HepG2 (cell line): Measurements from ENCODE around the gene TRAPPC4. TPM values are rescaled to one million over a fixed set of nuclear protein-coding genes. Genes with fewer than 3 reads are reported as not detected.

ENCODE experiments used
- CCAR2 ChIP-seq: fragments of 200-400 bp; formaldehyde crosslinking; optimal IDR thresholded peaks from 2 replicates; pipeline ENCODE3; 2018; ENCODE audit warnings: low read depth, mild to moderate bottlenecking, low read length, moderate library complexity
- CHD2 ChIP-seq: IDR thresholded peaks from 2 replicates; pipeline ENCODE4 v1.6.1; 2011; ENCODE audit warnings: low read depth, low read length, improper control_type of control experiment
- LCORL ChIP-seq, 2 experiments: fragments of 450-650 bp in 1 of 2; sonication (generic) in 1 of 2; formaldehyde crosslinking in 1 of 2; IDR thresholded peaks; 2 replicates each; pipeline versions ENCODE4 v1.5.0 to v1.6.1; 2017 to 2020; ENCODE audit warnings: antibody characterized with exemption in 1 of 2, missing genetic modification reagents in 1 of 2
- MYC ChIP-seq: sonication (generic); formaldehyde crosslinking; IDR thresholded peaks from 2 replicates; pipeline ENCODE4 v1.9.0; 2021; ENCODE audit warnings: missing genetic modification reagents, borderline replicate concordance
- NCOA2 ChIP-seq: sonication (generic); formaldehyde crosslinking; IDR thresholded peaks from 2 replicates; pipeline ENCODE4 v1.8.0; 2022; ENCODE audit warnings: inconsistent platforms
- PAF1 ChIP-seq: IDR thresholded peaks from 2 replicates; pipeline ENCODE4 v1.6.1; 2016; ENCODE audit warnings: missing genetic modification reagents, missing compliant biosample characterization
- RNF2 ChIP-seq: fragments of 450-650 bp; conservative IDR thresholded peaks from 2 replicates; pipeline ENCODE4 v1.6.1; 2016; ENCODE audit warnings: low read depth
- SP1 ChIP-seq, 2 experiments: fragments of 450-650 bp in 1 of 2; sonication (generic) in 1 of 2; formaldehyde crosslinking in 1 of 2; IDR thresholded peaks; 2 replicates each; pipeline versions ENCODE4 v1.4.0 to v1.6.1; 2016 to 2020; ENCODE audit warnings: missing genetic modification reagents in 1 of 2
- ZIK1 ChIP-seq: sonication (generic); formaldehyde crosslinking; IDR thresholded peaks from 2 replicates; pipeline ENCODE4 v1.5.0; 2020; ENCODE audit warnings: mild to moderate bottlenecking, low read depth, missing genetic modification reagents, borderline replicate concordance
- ZNF17 ChIP-seq: sonication (generic); formaldehyde crosslinking; IDR thresholded peaks from 2 replicates; pipeline ENCODE4 v1.5.0; 2020; ENCODE audit warnings: mild to moderate bottlenecking, missing genetic modification reagents
- ZNF253 ChIP-seq: sonication (generic); formaldehyde crosslinking; IDR thresholded peaks from 2 replicates; pipeline ENCODE4 v1.8.0; 2022; ENCODE audit warnings: mild to moderate bottlenecking, missing genetic modification reagents, borderline replicate concordance
- ZNF343 ChIP-seq: sonication (generic); formaldehyde crosslinking; IDR thresholded peaks from 2 replicates; pipeline ENCODE4 v1.4.0; 2020; ENCODE audit warnings: mild to moderate bottlenecking, missing genetic modification reagents
- ZNF484 ChIP-seq: sonication (generic); formaldehyde crosslinking; IDR thresholded peaks from 2 replicates; pipeline ENCODE4 v1.5.1; 2020; ENCODE audit warnings: mild to moderate bottlenecking, low read depth, missing genetic modification reagents, borderline replicate concordance
- ZNF501 ChIP-seq: sonication (generic); formaldehyde crosslinking; IDR thresholded peaks from 2 replicates; pipeline ENCODE4 v1.5.1; 2020; ENCODE audit warnings: mild to moderate bottlenecking, moderate library complexity, missing genetic modification reagents
- ZNF572 ChIP-seq: sonication (generic); formaldehyde crosslinking; IDR thresholded peaks from 2 replicates; pipeline ENCODE4 v1.5.1; 2020; ENCODE audit warnings: mild to moderate bottlenecking, missing genetic modification reagents
- ZNF614 ChIP-seq: IDR thresholded peaks from 2 replicates; pipeline ENCODE4 v1.6.1; 2018; ENCODE audit warnings: missing biosample characterization, missing genetic modification reagents, inconsistent platforms, borderline replicate concordance
- ZNF616 ChIP-seq: sonication (generic); formaldehyde crosslinking; IDR thresholded peaks from 2 replicates; pipeline ENCODE4 v1.5.0; 2020; ENCODE audit warnings: low read depth, mild to moderate bottlenecking, missing genetic modification reagents
- ZNF775 ChIP-seq: sonication (generic); formaldehyde crosslinking; IDR thresholded peaks from 2 replicates; pipeline ENCODE4 v1.4.0; 2020; ENCODE audit warnings: missing genetic modification reagents, mild to moderate bottlenecking, moderate library complexity, borderline replicate concordance
- polyA plus RNA-seq, 8 experiments: library from polyadenylated mRNA; depleted of rRNA in 3 of 8; stranded (reverse) in 7 of 8; unstranded in 1 of 8; fragments of >200 nt; fragmentation: Illumina TruSeq in 4 of 8; extraction: Trizol in 4 of 8; gene quantifications; 2 replicates each; pipeline versions ENCODE4 v1.2.1 to v1.2.3, GENCODE V29; 2011 to 2016; ENCODE audit warnings: low read depth in 4 of 8, missing spikeins in 1 of 8, mixed read lengths in 1 of 8; ENCODE audit not compliant: insufficient read depth in 1 of 8
- total RNA-seq, 5 experiments: library from RNA; depleted of rRNA; stranded (reverse); fragments of >200 nt; fragmentation: Illumina TruSeq; extraction: Trizol; gene quantifications; 2 replicates each; pipeline ENCODE4 v1.2.3, GENCODE V29; 2016; ENCODE audit warnings: low read depth in 1 of 5
- TF ChIP-seq, protein P1 (sequence below): sonication (generic); formaldehyde crosslinking; IDR thresholded peaks from 2 replicates; pipeline ENCODE4 v1.9.0; 2021; ENCODE audit warnings: missing genetic modification reagents, borderline replicate concordance
- TF ChIP-seq, protein P2 (sequence below): sonication (generic); formaldehyde crosslinking; IDR thresholded peaks from 2 replicates; pipeline ENCODE4 v1.8.0; 2023; ENCODE audit warnings: mild to moderate bottlenecking, missing genetic modification reagents
- TF ChIP-seq, protein P3 (sequence below): sonication (generic); formaldehyde crosslinking; conservative IDR thresholded peaks from 2 replicates; pipeline ENCODE4 v1.4.0; 2020; ENCODE audit warnings: missing genetic modification reagents
- TF ChIP-seq, protein P4 (sequence below): sonication (generic); formaldehyde crosslinking; IDR thresholded peaks from 2 replicates; pipeline ENCODE4 v1.4.0; 2020; ENCODE audit warnings: missing genetic modification reagents, borderline replicate concordance

TRAPPC4 gene
- total and polyA plus RNA-seq, 2 of the 13 experiments (the other 11 are each of a cell fraction or from before 2014, with no cell fraction given): 97.4 to 140 TPM

DNA sequence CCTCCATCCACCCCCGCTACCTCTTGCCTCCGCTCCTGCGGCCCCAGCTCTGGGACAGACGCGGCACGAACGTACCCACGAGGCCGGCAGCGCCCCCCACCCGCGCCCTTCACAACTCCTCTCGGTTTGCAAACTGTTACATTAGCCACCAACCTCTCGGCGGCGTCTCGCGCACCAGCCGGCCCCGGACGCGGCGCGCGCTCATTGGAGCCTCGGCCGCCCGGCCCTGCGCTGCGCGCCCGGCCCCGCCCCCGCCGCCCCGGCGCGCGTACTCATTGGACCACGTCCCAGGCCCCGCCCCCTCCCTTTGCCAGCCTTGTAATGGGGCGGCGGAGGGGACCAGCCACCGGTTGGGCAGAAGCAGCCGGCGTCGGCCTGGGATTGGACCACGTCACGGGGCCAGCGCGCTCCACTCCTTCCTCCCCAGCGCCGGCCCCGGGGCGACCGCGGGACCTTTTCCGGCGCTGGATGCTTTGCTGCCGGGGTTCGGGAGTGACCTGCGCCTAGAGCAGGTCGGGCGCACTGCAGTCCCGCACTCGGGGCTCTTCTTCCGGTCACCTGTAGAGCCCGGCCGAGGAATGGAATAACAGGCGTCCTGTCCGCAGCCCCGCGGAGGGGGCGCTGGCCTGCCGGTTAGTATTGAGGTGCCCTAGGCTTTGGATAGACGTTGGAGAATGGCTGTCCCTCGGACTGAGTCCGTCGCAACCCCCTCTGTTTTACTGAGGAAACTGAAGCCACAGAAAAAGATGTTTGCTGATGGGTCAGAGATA is 38.6 kb downstream of the TRAPPC4 start, which contains the start of gene HYOU1 (continued):
- TF ChIP-seq, protein P1, sequence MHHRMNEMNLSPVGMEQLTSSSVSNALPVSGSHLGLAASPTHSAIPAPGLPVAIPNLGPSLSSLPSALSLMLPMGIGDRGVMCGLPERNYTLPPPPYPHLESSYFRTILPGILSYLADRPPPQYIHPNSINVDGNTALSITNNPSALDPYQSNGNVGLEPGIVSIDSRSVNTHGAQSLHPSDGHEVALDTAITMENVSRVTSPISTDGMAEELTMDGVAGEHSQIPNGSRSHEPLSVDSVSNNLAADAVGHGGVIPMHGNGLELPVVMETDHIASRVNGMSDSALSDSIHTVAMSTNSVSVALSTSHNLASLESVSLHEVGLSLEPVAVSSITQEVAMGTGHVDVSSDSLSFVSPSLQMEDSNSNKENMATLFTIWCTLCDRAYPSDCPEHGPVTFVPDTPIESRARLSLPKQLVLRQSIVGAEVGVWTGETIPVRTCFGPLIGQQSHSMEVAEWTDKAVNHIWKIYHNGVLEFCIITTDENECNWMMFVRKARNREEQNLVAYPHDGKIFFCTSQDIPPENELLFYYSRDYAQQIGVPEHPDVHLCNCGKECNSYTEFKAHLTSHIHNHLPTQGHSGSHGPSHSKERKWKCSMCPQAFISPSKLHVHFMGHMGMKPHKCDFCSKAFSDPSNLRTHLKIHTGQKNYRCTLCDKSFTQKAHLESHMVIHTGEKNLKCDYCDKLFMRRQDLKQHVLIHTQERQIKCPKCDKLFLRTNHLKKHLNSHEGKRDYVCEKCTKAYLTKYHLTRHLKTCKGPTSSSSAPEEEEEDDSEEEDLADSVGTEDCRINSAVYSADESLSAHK (CRISPR knock-in tag): no peak
- TF ChIP-seq NCOA2: 0 out of 2 replicates have a peak, but pooled peaks have one; percentile 27
- TF ChIP-seq, protein P2, sequence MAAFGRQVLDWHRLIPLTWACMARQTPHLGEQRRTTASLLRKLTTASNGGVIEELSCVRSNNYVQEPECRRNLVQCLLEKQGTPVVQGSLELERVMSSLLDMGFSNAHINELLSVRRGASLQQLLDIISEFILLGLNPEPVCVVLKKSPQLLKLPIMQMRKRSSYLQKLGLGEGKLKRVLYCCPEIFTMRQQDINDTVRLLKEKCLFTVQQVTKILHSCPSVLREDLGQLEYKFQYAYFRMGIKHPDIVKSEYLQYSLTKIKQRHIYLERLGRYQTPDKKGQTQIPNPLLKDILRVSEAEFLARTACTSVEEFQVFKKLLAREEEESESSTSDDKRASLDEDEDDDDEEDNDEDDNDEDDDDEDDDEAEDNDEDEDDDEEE (CRISPR knock-in tag): no peak
- no peak for TF ChIP-seq ZNF572 (CRISPR knock-in tag)
- no peak for TF ChIP-seq ZIK1 (CRISPR knock-in tag)
- TF ChIP-seq ZNF614: no peak; the same call in 1 of the 2 replicates
- no peak for TF ChIP-seq ZNF616 (CRISPR knock-in tag)
- TF ChIP-seq SP1 (IDR thresholded peaks at IDR 0.05): no peak
- TF ChIP-seq SP1 (CRISPR knock-in tag; IDR thresholded peaks at IDR 0.05): peak; percentile 60; the same call in 1 of the 2 replicates
- TF ChIP-seq ZNF501: no peak
- no peak for TF ChIP-seq ZNF484 (CRISPR knock-in tag)
- TF ChIP-seq MYC (CRISPR knock-in tag): peak; percentile 13; the same call in 1 of the 2 replicates
- peak; percentile 49; the same call in 1 of the 2 replicates for TF ChIP-seq CHD2
- TF ChIP-seq CCAR2: no peak
- TF ChIP-seq, protein P3, sequence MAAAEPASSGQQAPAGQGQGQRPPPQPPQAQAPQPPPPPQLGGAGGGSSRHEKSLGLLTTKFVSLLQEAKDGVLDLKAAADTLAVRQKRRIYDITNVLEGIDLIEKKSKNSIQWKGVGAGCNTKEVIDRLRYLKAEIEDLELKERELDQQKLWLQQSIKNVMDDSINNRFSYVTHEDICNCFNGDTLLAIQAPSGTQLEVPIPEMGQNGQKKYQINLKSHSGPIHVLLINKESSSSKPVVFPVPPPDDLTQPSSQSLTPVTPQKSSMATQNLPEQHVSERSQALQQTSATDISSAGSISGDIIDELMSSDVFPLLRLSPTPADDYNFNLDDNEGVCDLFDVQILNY: no peak
- TF ChIP-seq ZNF775 (CRISPR knock-in tag): no peak
- TF ChIP-seq ZNF253: no peak
- no peak for TF ChIP-seq LCORL (IDR thresholded peaks at IDR 0.05)
- peak; percentile 49; the same call in 1 of the 2 replicates for TF ChIP-seq LCORL (CRISPR knock-in tag; IDR thresholded peaks at IDR 0.05)
- TF ChIP-seq RNF2: no peak
- no peak for TF ChIP-seq PAF1
- TF ChIP-seq, protein P4, sequence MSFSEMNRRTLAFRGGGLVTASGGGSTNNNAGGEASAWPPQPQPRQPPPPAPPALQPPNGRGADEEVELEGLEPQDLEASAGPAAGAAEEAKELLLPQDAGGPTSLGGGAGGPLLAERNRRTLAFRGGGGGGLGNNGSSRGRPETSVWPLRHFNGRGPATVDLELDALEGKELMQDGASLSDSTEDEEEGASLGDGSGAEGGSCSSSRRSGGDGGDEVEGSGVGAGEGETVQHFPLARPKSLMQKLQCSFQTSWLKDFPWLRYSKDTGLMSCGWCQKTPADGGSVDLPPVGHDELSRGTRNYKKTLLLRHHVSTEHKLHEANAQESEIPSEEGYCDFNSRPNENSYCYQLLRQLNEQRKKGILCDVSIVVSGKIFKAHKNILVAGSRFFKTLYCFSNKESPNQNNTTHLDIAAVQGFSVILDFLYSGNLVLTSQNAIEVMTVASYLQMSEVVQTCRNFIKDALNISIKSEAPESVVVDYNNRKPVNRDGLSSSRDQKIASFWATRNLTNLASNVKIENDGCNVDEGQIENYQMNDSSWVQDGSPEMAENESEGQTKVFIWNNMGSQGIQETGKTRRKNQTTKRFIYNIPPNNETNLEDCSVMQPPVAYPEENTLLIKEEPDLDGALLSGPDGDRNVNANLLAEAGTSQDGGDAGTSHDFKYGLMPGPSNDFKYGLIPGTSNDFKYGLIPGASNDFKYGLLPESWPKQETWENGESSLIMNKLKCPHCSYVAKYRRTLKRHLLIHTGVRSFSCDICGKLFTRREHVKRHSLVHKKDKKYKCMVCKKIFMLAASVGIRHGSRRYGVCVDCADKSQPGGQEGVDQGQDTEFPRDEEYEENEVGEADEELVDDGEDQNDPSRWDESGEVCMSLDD (CRISPR knock-in tag): peak; percentile 99
- peak; percentile 69 for TF ChIP-seq ZNF343 (CRISPR knock-in tag)
- no peak for TF ChIP-seq ZNF17
